Stimulated activated CD8-positive, alpha-beta memory T cell treated with anti-CD3 and anti-CD28 coated beads, Interleukin-15, amount 100 ng/mL, for 24 hours (primary cell): Measurements from ENCODE around the gene ZDHHC18.
A peak's percentile ranks its signal among the peaks of the same experiment; 100 is the strongest.
"Not testable (repeated sequence)": the region's sequence is repeated elsewhere in the genome, so short reads cannot be mapped to it uniquely, and the experiment has no call there.

ENCODE experiments used
- DNase-seq: peaks from one replicate; pipeline ENCODE4 v3.0.0-alpha.2; 2020; ENCODE audit warnings: low read depth

Gene ZDHHC18

GRCh38 chr1:26858891-26859640 lies 32.6 kb downstream of the ZDHHC18 start:
- no peak for DNase-seq

- DNase-seq: no peak
Measured at GRCh38 chr1:26861286-26861701, 34.8 kb downstream of the ZDHHC18 start.

DNA sequence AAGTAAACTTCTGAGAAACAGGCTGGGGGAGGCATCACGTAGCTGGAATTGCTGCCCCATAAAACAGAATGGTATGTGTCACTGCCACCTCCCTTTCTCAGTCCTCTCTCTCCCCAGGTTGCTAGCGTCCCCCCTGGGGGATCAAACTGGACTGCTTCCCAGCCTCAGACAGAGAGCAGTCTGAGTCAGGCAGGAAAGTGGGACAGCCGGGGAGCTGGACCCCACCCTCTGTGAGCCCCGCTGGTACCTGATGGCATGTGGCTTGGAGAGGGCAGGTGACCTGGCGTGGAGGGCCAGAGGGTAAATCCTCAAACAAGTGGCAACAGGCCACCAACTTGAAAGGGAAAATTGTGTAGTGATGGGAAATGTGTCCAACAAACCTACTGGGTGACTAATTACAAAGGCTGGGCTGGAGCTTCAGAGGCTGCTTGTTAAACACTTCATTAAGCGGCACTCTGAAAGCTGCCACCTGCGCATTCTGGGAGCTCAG lies 35.4 kb downstream of the ZDHHC18 start:
- DNase-seq: no peak

GRCh38 chr1:26862781-26863684 lies 36.5 kb downstream of the ZDHHC18 start, which contains the start of gene SFN:
Gene SFN, plus strand, starts transcription at chr1:26863149. Its CDS starts 64 bp downstream, at chr1:26863213.
- no peak for DNase-seq

- no peak for DNase-seq
Measured at GRCh38 chr1:26863685-26864077, 37.2 kb downstream of the ZDHHC18 start.

- peak; percentile 81 for DNase-seq
Measured at GRCh38 chr1:26864610-26865480, 38.4 kb downstream of the ZDHHC18 start.

DNA sequence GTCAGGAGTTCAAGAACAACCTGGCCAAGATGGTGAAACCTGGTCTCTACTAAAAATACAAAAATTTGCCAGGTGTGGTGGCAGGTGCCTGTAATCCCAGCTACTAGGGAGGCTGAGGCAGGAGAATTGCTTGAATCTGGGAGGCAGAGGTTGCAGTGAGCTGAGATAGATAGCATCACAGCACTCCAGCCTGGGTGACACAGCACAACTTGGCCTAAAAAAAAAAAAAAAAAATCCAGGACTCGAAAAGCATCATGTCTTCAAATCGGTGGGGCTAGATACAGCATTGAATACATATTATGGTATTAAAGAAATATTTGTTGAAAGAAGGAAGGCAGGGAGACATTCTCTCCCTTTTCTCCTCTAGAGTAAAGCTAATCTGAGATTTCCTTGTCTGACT lies 46.6 kb downstream of the ZDHHC18 start:
- DNase-seq: not testable (repeated sequence)

GRCh38 chr1:26874896-26875295 lies 48.4 kb downstream of the ZDHHC18 start:
- no peak for DNase-seq

DNA sequence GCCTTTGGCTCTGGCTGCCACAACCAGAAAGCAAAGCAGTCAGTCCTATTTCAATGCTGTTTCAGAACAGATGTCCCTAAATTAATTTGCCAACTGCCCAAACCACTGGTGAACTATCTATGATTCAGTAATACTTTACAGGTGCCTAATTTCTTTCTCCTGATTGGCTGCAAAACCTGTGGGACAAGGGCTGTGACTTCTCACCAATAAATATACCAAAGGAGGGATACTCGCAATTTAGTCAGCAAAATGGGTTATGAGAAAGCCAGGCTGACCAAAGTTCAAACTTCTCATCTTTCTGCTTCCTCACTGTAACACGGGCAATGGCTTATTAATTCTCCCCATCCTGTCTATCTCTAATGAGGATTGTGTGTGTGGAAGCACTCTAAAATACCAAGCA lies 50.8 kb downstream of the ZDHHC18 start:
- DNase-seq: no peak

DNA sequence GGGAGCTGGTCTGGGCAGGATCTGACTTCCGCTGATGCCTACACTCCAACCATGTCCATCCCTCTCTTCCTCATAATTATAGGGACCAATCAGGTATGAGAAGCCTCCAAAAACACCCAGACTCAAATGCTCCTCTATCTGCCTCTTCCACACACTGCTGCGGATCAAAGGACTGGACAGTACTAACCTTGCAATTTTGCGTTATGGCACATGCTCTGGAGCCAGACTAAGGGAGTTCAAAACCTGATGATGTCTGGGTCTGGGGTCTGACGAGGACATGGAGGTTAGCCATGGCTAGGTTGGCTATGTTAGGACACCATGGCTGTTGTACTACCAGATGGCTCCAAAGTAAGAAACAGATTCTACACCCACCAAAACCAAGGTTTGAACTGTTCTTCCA lies 53.3 kb downstream of the ZDHHC18 start:
- DNase-seq: no peak

- DNase-seq: not testable (repeated sequence)
Measured at GRCh38 chr1:26881611-26882010, 55.1 kb downstream of the ZDHHC18 start.

DNA sequence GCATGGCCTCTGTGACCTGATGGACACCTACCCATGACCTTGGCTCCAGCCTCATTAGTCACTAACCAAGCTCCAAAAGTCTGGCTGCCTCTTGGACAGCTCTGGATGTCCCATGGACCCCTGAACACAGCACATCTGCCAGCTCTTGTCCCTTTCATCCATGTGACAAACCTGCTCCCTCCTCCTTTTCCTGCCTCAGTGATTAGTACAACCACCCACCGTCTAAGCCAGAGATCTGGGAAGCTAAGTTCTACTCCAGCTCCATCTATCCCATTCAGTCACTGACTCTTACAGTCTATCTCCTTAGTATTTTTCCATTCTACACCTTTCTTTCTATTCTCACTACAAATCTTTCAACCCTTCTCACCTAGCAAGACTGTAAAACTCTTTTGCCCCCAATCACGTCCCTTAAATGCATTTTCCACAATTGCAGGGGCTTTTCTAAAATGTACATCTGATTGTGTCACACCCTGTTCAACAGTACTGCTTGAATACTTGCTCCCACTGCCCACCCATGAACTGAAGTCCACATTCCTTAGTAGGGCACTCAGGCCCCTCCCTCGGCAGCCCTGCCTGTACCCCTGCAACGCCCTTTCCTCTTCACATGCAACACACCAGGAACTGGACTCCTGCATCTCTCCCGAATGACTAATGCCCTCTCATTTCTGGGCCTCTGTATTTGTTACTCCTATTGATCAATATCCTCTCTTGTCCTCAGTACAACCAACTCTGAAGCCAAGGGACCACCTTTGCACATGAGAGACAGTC lies 56.4 kb downstream of the ZDHHC18 start:
- no peak for DNase-seq

DNA sequence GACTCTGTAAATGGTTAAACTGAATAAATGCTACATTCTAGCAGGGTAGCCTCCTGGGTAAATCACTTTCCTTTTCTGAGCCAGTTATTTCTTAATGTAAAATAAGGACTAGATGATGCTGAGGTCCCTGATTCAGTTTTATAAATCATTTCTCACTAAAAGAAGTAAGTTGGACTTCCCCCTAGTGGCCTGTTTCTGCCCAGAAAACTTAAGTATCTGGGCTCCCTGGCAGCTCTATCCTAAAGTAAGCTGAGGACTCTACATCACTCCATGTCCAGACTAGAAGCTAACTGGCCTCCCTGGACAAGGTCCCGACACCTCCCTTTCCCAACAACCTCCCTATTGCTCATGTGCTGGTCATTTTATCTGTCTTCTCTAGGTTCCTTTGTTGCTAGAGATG lies 60.6 kb downstream of the ZDHHC18 start:
- DNase-seq: no peak

DNA sequence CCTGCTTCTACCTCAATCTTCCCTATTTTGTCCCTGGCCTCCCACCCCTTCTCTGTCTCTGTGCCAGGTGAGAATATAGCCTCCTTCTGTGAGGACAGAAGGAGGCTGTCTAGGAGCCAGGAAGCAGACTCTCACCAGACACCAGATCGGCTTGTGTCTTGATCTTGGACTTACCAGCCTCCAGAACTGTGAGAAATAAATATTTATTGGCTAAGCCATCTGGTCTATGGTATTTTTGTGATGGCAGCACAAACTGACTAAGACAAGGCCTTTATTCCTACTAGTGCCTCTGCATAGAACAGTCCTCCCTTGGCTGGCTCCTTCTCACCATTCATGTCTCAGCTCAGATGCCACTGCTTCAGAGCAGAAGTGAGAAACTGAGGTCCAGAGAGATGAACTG lies 61.7 kb downstream of the ZDHHC18 start:
- DNase-seq: no peak

- DNase-seq: peak; percentile 54
Measured at GRCh38 chr1:26889551-26890466, 63.3 kb downstream of the ZDHHC18 start, which contains the start of gene GPN2. Gene GPN2, minus strand, starts transcription at chr1:26890283. Its CDS starts 187 bp downstream, at chr1:26890096.

- DNase-seq: no peak
Measured at GRCh38 chr1:26890467-26890796, 63.9 kb downstream of the ZDHHC18 start.

DNA sequence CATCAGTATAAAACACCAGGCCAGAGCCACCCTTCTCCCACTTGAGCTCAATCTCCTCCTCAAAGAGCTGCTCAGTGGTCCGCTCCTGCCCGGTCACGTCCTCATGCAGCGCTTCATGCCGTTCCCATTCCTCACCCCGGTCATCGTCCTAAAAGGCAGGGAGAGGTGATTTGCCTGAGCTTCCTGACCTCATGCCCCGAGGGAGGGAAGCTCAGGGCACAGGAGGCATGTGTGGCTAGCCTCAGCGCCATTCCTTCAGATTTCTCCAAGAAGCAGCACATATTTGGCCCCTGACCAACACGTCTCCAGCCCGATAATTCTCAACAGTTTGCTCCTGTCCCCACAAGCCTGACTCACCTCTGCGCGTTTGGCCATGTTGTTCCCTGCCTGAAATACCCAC lies 67.8 kb downstream of the ZDHHC18 start:
- no peak for DNase-seq

- DNase-seq: no peak
Measured at GRCh38 chr1:26897351-26897750, 70.9 kb downstream of the ZDHHC18 start.

- DNase-seq: peak; percentile 68
Measured at GRCh38 chr1:26900001-26900814, 73.7 kb downstream of the ZDHHC18 start, which contains the start of gene GPATCH3. Gene GPATCH3, minus strand, starts transcription at chr1:26900467. Its CDS starts 25 bp downstream, at chr1:26900442.
